ENCODE measurements around the gene CGNL1.

DNA sequence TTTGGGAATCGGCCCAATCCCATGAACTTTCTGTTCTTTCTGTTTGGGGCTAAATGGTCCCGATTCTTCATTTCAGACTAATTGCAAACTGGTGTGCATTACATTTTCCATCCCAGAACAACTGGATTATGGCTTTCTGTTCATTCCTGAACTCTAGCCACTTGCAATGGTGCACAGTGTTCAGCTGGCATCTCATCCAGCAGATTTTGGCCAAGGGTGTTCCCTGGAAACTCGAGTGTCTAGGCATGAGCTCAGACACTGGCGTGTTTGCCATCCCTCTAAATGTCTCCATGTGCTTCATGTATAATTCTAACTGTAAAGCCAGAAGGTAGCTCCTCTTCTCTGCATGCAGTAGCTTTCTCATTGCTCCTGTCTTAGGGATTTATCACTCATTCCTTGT is 118.3 kb downstream of the CGNL1 start:
- TF ChIP-seq, protein P1, sequence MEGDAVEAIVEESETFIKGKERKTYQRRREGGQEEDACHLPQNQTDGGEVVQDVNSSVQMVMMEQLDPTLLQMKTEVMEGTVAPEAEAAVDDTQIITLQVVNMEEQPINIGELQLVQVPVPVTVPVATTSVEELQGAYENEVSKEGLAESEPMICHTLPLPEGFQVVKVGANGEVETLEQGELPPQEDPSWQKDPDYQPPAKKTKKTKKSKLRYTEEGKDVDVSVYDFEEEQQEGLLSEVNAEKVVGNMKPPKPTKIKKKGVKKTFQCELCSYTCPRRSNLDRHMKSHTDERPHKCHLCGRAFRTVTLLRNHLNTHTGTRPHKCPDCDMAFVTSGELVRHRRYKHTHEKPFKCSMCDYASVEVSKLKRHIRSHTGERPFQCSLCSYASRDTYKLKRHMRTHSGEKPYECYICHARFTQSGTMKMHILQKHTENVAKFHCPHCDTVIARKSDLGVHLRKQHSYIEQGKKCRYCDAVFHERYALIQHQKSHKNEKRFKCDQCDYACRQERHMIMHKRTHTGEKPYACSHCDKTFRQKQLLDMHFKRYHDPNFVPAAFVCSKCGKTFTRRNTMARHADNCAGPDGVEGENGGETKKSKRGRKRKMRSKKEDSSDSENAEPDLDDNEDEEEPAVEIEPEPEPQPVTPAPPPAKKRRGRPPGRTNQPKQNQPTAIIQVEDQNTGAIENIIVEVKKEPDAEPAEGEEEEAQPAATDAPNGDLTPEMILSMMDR (IDR thresholded peaks at IDR 0.05): no peak
- no peak for TF ChIP-seq EZH2phosphoT487 (IDR thresholded peaks at IDR 0.05)
